Measurements from ENCODE around the gene EMILIN3. TPM values are rescaled to one million over a fixed set of nuclear protein-coding genes. Genes with fewer than 3 reads are reported as not detected.

EMILIN3 gene
- total RNA-seq, 2 experiments from 2014 or later: not detected

- Histone ChIP-seq H4K20me1 (ENCODE audit: insufficient read depth, low read length) (no peaks in the 10 kb centered on the region), H3K27ac (ENCODE audit: low read depth, low read length, poor library complexity, severe bottlenecking) (no peak overlapping the region), H3K4me2 (ENCODE audit: low read length) (no peak overlapping the region), H2AFZ (ENCODE audit: low read length) (no peak overlapping the region), H3K9me2 (ENCODE audit: insufficient read depth, low read length) (no peaks in the 10 kb centered on the region), H3K4me3 (ENCODE audit: low read depth, low read length, poor library complexity, severe bottlenecking) (no peak overlapping the region), H3K36me3 (ENCODE audit: insufficient read depth, low read length) (no peaks in the 10 kb centered on the region), H3K4me1 (ENCODE audit: insufficient read depth, low read length, poor library complexity, severe bottlenecking) (no peaks in the 10 kb centered on the region), H3K9me3 (ENCODE audit: low read length) (no peaks in the 10 kb centered on the region), H3K79me2 (ENCODE audit: insufficient read depth, low read depth, low read length) (no peaks in the 10 kb centered on the region)
- no peak for DNase-seq (ENCODE audit: low spot score)
- POLR2A ChIA-PET: no interaction called here
- BruUV-seq (replicated peaks): no TSS peak
- CTCF ChIA-PET (ENCODE audit: unreplicated experiment): no interaction called here
- TF ChIP-seq CTCF (conservative IDR thresholded peaks at IDR 0.05; ENCODE audit: low read length) (no peak), EZH2phosphoT487 (IDR thresholded peaks at IDR 0.05; ENCODE audit: borderline replicate concordance, low read depth, low read length) (no peak)
- intact Hi-C loops (cut with micrococcal nuclease; ENCODE audit: unreplicated experiment): no loop called here
These were observed 18.8 kb downstream of the EMILIN3 start for GRCh38 chr20:41347523-41348429.

GRCh38 chr20:41345729-41346067, 20.9 kb downstream of the EMILIN3 start:
- Histone ChIP-seq H2AFZ (ENCODE audit: low read length) (no peak overlapping the region), H3K9me2 (ENCODE audit: insufficient read depth, low read length) (no peaks in the 10 kb centered on the region), H3K9me3 (ENCODE audit: low read length) (no peaks in the 10 kb centered on the region), H3K4me1 (ENCODE audit: insufficient read depth, low read length, poor library complexity, severe bottlenecking) (peaks cover under 1% of the 10 kb centered on the region), H3K27ac (ENCODE audit: low read depth, low read length, poor library complexity, severe bottlenecking) (no peak overlapping the region), H3K36me3 (ENCODE audit: insufficient read depth, low read length) (no peaks in the 10 kb centered on the region), H3K4me2 (ENCODE audit: low read length) (no peak overlapping the region), H3K79me2 (ENCODE audit: insufficient read depth, low read depth, low read length) (no peaks in the 10 kb centered on the region), H3K4me3 (ENCODE audit: low read depth, low read length, poor library complexity, severe bottlenecking) (no peak overlapping the region), H4K20me1 (ENCODE audit: insufficient read depth, low read length) (no peaks in the 10 kb centered on the region)
- DNase-seq (ENCODE audit: low spot score): no peak
- CTCF ChIA-PET (ENCODE audit: unreplicated experiment): no interaction called here
- BruUV-seq (replicated peaks): no TSS peak
- intact Hi-C loops (cut with micrococcal nuclease; ENCODE audit: unreplicated experiment): no loop called here
- POLR2A ChIA-PET: no interaction called here
- TF ChIP-seq CTCF (conservative IDR thresholded peaks at IDR 0.05; ENCODE audit: low read length) (no peak), EZH2phosphoT487 (IDR thresholded peaks at IDR 0.05; ENCODE audit: borderline replicate concordance, low read depth, low read length) (no peak)
